NCI-H1092 treated with DMSO at 0.1 percent for 48 hours (cell line): ENCODE data around the gene NDC1.
"Not testable (repeated sequence)": the region's sequence is repeated elsewhere in the genome, so short reads cannot be mapped to it uniquely, and the experiment has no call there.

Experiments used
- DNase-seq: peaks from one replicate; lab custom pipeline; 2025; lab: John Stamatoyannopoulos, UW

The NDC1 gene

GRCh38 chr1:53765657-53766056 lies 72.4 kb downstream of the NDC1 start:
- DNase-seq = no peak

- DNase-seq = no peak
These were observed 74.2 kb downstream of the NDC1 start for GRCh38 chr1:53763911-53764310.

GRCh38 chr1:53763461-53763860 lies 74.6 kb downstream of the NDC1 start:
- no peak for DNase-seq

GRCh38 chr1:53760497-53760896 lies 77.6 kb downstream of the NDC1 start:
- DNase-seq = not testable (repeated sequence)

- DNase-seq = no peak
These were observed 82.2 kb downstream of the NDC1 start for GRCh38 chr1:53755874-53756273.

- peak; percentile 19 for DNase-seq
These were observed 83.4 kb downstream of the NDC1 start for GRCh38 chr1:53754484-53755312.

GRCh38 chr1:53752281-53752680 lies 85.8 kb downstream of the NDC1 start:
- DNase-seq = no peak

- no peak for DNase-seq
These were observed 90.3 kb downstream of the NDC1 start for GRCh38 chr1:53747841-53748240.

GRCh38 chr1:53740621-53741105 lies 97.4 kb downstream of the NDC1 start:
- DNase-seq = no peak

- DNase-seq = peak; percentile 48
These were observed 98.9 kb downstream of the NDC1 start, which contains the start of gene GLIS1 for GRCh38 chr1:53739109-53739681. TSS of gene GLIS1 (minus strand) at chr1:53739164. CDS start at chr1:53738064, 1,100 bp downstream.

- no peak for DNase-seq
These were observed 99.6 kb downstream of the NDC1 start for GRCh38 chr1:53738205-53739108.

GRCh38 chr1:53737648-53738204 lies 100.4 kb downstream of the NDC1 start:
- no peak for DNase-seq

GRCh38 chr1:53736290-53736689 lies 101.8 kb downstream of the NDC1 start:
- no peak for DNase-seq

GRCh38 chr1:53735681-53736080 lies 102.4 kb downstream of the NDC1 start:
- no peak for DNase-seq

- no peak for DNase-seq
These were observed 102.8 kb downstream of the NDC1 start for GRCh38 chr1:53735261-53735660.

GRCh38 chr1:53734650-53735211 lies 103.4 kb downstream of the NDC1 start:
- no peak for DNase-seq

GRCh38 chr1:53733975-53734649 lies 104.0 kb downstream of the NDC1 start:
- no peak for DNase-seq

GRCh38 chr1:53733447-53733931 lies 104.6 kb downstream of the NDC1 start:
- no peak for DNase-seq

- DNase-seq = no peak
These were observed 105.2 kb downstream of the NDC1 start for GRCh38 chr1:53732912-53733317.

- DNase-seq = no peak
These were observed 105.7 kb downstream of the NDC1 start for GRCh38 chr1:53732409-53732808.

- no peak for DNase-seq
These were observed 106.3 kb downstream of the NDC1 start for GRCh38 chr1:53731779-53732305.
